GM18861 (cell line): ENCODE data around the gene PORCN.
"Not testable (repeated sequence)": the region's sequence is repeated elsewhere in the genome, so short reads cannot be mapped to it uniquely, and the experiment has no call there.

ENCODE experiments used
- ATAC-seq: cut with Tn5 transposase; IDR thresholded peaks from one replicate; pipeline ENCODE4 v1.9.1; 2021; ENCODE audit not compliant: unreplicated experiment

PORCN gene

GRCh38 chrX:48538641-48539344 lies 30.0 kb downstream of the PORCN start:
- no peak for ATAC-seq

GRCh38 chrX:48539345-48540027 lies 30.7 kb downstream of the PORCN start, which contains the start of gene TBC1D25:
TSS of gene TBC1D25 (plus strand) at chrX:48539714. CDS start at chrX:48539798, 84 bp downstream.
- ATAC-seq = peak; percentile 57

- peak; percentile 26 for ATAC-seq
These were observed 31.2 kb downstream of the PORCN start for GRCh38 chrX:48540028-48540375.

GRCh38 chrX:48540480-48540879 lies 31.7 kb downstream of the PORCN start:
- no peak for ATAC-seq

- ATAC-seq = no peak
These were observed 32.5 kb downstream of the PORCN start for GRCh38 chrX:48541140-48541814.

GRCh38 chrX:48548871-48549270 lies 40.1 kb downstream of the PORCN start:
- no peak for ATAC-seq

GRCh38 chrX:48555731-48556325 lies 47.0 kb downstream of the PORCN start:
- ATAC-seq = not testable (repeated sequence)

GRCh38 chrX:48558271-48558670 lies 49.5 kb downstream of the PORCN start:
- no peak for ATAC-seq

GRCh38 chrX:48559636-48560035 lies 50.8 kb downstream of the PORCN start:
- no peak for ATAC-seq

GRCh38 chrX:48560056-48560455 lies 51.3 kb downstream of the PORCN start:
- no peak for ATAC-seq

GRCh38 chrX:48560681-48561080 lies 51.9 kb downstream of the PORCN start:
- ATAC-seq = no peak

- ATAC-seq = no peak
These were observed 61.2 kb downstream of the PORCN start for GRCh38 chrX:48569958-48570357.
